Epithelial cell of proximal tubule (primary cell): ENCODE data around the gene CD59. TPM values are rescaled to one million over a fixed set of nuclear protein-coding genes. Genes with fewer than 3 reads are reported as not detected.

Experiments used
- DNase-seq: peaks from one replicate; pipeline ENCODE4 v3.0.0-alpha.2; 2011; ENCODE audit warnings: low read depth
- H3K4me3 ChIP-seq: 2 replicates; pipeline ENCODE4 v1.5.1; 2011; ENCODE audit warnings: low read depth, mild to moderate bottlenecking, low read length
- CTCF ChIP-seq: conservative IDR thresholded peaks from 2 replicates; pipeline ENCODE4 v1.5.1; 2012; ENCODE audit warnings: low read depth, mild to moderate bottlenecking, low read length
- total RNA-seq: library from RNA; depleted of rRNA; stranded (reverse); fragments of >200 nt; gene quantifications from 2 replicates; pipeline ENCODE4 v1.2.3, GENCODE V29; 2015

The CD59 gene
- total RNA-seq, 1 donor from 2014 or later, result 615 TPM

GRCh38 chr11:33700502-33701271 lies 35.5 kb downstream of the CD59 start, which contains the start of gene C11orf91:
Gene C11orf91 (minus strand): TSS chr11:33700826. CDS start chr11:33700740, 86 bp downstream.
- no peak for TF ChIP-seq CTCF
- DNase-seq, result no peak
- peak within 1 kb of the TSS; percentile 57 for H3K4me3 ChIP-seq

GRCh38 chr11:33700063-33700501 lies 36.1 kb downstream of the CD59 start:
- DNase-seq, result no peak
- no peak for TF ChIP-seq CTCF
- peak overlapping the region; percentile 24 for H3K4me3 ChIP-seq

GRCh38 chr11:33699515-33700062 lies 36.6 kb downstream of the CD59 start:
- no peak for TF ChIP-seq CTCF
- DNase-seq, result no peak
- peak overlapping the region; percentile 24 for H3K4me3 ChIP-seq

- no peak for TF ChIP-seq CTCF
- no peak for DNase-seq
- H3K4me3 ChIP-seq, result no peak overlapping the region
Observed at GRCh38 chr11:33698921-33699320, 37.3 kb downstream of the CD59 start.

- no peak for DNase-seq
- H3K4me3 ChIP-seq, result no peak overlapping the region
- no peak for TF ChIP-seq CTCF
Observed at GRCh38 chr11:33697997-33698396, 38.2 kb downstream of the CD59 start.

GRCh38 chr11:33696931-33697638 lies 39.1 kb downstream of the CD59 start:
- no peak for TF ChIP-seq CTCF
- DNase-seq, result no peak

More at GRCh38 chr11:33696931-33697638, 39.1 kb downstream of the CD59 start:
- H3K4me3 ChIP-seq, result peak overlapping the region; percentile 74
